Left forelimb (tissue), 1 donor: ENCODE measurements around the gene SLC43A3.
"Not testable (repeated sequence)": the region's sequence is repeated elsewhere in the genome, so short reads cannot be mapped to it uniquely, and the experiment has no call there.

ENCODE experiments used
- DNase-seq: peaks from one replicate; pipeline ENCODE4 v3.0.0-alpha.2; 2018; ENCODE audit warnings: low spot score

SLC43A3 gene

GRCh38 chr11:57459164-57460021 is 32.5 kb upstream of the SLC43A3 start:
- DNase-seq, result no peak

- DNase-seq, result no peak
Measured at GRCh38 chr11:57458410-57459163, 31.7 kb upstream of the SLC43A3 start.

- no peak for DNase-seq
Measured at GRCh38 chr11:57458060-57458409, 31.1 kb upstream of the SLC43A3 start.

DNA sequence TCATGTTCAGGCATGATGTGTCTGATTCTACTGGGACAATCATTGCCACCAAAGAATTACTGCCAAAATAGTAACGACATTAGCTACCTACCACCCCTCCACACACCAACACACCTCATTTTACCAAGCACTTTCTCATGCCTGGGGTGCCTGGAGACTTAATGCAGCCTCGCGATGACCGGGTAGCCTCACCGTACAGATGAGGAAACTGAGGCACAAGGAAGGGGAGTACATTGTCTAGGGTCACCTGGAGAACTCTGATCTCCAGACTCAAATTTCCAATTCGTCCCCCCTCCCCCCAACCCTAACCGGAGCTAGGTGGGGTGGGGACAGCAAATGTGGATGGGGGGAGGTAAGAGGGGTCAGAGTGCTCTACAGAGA is 30.7 kb upstream of the SLC43A3 start:
- no peak for DNase-seq

DNA sequence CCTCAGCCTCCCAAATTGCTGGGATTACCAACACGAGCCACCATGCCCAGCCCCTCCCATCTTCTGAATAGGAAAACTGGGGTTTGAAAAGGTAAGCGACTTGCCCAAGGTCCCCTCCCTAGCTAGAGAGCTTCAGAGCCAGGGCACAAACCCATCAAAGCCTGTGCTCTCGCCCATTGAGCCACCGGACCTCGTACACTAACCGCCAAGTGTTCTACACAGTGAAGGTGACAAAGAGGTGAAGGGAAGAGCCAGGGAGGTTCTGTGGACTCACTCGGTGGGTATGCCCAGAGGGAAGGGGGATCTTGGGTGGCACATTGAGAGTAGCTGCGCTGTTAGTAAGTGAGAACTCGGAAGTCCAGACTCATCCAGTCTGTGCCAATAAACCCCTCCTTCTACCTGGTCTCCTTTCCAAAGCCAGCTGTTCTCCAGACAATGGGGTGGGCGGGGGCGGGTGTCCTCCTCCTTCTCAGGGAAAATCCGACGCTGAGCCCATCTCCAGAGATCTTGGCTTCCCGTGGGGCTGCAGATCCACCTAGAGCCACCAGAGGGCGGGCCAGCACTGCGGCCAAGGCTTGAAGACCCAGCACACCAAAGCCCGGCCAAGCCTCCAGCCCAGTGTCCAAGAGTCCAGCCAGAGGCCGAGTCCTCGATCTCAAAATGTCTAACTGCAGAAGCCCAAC is 30.2 kb upstream of the SLC43A3 start:
- peak; percentile 89 for DNase-seq

DNA sequence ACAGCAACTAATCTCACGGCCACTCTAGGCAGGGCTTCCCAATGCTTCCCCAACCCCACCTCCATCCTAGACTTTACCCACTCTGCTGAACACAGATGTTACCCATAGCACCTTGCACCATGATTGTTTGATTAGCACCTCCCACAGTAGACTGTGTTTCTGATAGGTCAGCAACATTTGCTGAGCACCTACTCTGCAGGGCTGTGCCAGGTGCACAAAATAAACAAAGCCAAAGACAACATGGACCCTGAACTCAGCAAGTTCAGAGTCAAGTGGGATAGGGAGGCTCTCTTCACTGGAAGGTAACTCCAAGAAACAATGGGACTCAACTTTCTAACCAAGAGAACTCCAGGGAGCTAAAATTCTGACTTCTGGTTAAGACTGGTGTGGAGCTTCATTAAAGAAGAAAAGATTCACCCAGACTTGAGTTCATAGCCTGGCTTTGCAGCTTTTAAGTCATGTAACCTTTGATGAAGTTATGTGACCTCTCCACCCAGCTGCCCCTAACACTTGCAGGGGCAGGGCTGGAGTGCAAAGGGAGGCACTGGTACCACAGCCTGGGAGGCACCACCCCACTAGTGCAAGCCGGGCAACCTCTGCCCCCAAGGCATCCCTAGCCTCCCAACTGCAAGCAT is 26.7 kb upstream of the SLC43A3 start:
- no peak for DNase-seq

DNA sequence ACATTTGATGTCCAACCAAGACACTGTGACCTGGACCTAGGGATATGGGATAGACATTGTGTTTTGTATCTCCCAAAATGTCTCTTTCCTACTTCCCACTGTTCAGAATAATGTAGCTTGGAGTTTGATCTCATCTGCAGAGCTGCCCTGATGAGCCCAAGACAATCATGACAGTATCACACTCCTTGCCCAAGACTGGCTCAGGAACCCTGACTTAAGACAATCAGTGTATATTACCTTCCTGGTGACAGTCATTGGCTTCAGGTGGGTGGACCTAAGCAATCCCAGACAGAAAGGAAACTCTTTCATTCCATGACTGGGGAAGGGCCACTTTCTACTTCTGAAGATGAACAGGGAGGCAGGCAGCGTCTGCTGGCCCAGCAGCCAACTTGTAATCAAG is 19.1 kb upstream of the SLC43A3 start:
- no peak for DNase-seq

- DNase-seq, result not testable (repeated sequence)
Measured at GRCh38 chr11:57445122-57445394, 18.1 kb upstream of the SLC43A3 start.

DNA sequence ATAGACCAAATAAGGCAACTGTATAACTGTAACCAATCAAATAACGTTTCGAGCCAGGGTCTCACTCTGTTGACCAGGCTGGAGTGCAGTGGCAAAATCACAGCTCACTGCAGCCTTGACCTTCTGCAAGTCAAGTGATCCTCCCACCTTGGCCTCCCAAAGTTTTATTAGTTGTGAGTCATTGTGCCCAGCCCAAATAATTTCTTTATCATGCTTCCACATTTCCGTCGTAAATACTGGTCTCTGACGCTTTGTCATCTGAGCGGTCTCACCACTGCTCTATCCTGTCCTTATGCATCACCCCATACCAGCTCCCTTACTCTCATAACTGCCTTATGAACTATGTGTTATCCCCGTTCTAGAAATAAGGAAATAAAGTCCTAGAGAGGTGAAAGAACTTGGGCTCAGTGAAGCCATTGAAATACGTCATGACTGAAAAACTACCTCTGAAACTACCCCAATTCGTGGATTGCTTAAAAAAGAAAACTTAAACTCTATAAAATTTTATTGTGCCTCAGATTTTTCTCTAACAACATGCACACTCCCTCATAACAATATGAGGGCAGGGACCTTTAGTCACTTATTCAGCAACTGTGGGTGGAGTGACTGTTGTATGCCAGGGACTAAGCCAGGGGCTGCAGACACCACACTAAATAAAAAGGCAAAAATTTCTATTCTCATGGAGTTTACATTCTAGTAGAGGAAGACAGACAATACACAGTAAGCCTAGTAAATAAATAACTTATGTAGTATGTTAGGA is 17.6 kb upstream of the SLC43A3 start:
- DNase-seq, result no peak

- DNase-seq, result no peak
Measured at GRCh38 chr11:57440744-57441414, 14.0 kb upstream of the SLC43A3 start.

DNA sequence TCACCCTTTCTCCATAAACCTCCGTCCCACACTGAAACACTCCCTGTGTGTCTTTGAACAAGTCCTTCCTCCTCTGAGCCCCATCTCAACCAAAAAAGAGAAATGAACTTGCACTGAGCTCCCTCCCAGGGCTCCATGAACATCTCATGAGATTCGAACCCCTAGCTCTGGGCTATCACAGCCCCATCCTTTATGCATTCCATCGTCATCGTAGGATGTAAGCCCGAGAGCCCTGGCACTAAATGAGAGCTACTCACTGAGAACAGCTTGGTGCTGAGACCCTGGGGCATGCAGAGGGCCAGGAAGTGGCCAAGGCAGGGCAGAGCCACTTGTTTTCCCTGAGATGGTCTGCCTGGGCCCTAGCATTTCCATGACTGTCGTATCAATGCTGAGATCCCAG is 12.9 kb upstream of the SLC43A3 start:
- no peak for DNase-seq

DNA sequence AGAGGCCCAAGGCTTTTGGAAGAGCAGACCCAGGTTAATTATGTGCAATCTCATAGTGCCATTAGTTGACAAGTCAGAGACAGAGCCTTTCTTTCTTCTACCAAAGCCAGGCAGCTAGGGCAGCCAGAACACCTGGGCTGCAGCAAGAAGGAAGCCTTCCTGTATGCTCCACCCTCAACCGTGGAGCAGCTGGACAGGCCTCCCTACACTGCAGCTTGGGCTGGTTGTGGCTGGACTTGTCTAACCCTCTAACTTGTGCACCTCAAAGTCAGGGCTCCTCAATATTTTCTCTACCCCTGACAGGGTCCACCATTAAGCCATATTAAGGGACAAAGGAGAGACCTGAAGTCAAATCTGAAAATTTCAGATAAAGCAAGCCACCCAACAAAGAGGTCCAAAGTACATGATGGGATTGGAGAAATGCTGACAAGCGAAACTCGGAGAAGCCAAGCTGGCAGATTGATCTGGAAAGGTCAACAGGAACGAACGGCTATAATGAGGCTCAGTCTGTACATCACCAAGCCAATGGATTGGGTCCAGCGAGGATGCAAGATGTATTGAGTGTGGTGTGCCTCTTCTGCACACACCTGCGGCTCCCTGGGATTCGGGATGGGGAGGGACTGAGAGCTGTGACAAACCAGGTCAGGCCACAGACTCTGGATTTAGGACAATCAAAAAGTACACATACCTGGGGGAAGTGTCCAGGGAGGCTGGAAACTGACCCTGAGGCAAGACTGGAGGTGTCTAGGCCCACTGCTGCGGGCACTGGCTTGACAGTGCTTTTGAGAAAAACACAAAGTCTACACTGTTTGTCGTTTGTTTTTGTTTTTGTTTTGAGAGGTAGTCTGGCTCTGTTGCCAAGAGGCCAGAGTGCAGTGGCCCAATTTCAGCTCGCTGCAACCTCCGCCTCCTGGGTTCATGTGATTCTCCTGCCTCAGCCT is 11.7 kb upstream of the SLC43A3 start:
- DNase-seq, result no peak

- DNase-seq, result no peak
Measured at GRCh38 chr11:57436031-57436430, 9.1 kb upstream of the SLC43A3 start.

- DNase-seq, result no peak
Measured at GRCh38 chr11:57434640-57435546, 8.0 kb upstream of the SLC43A3 start.

GRCh38 chr11:57432714-57433163 is 5.8 kb upstream of the SLC43A3 start:
- DNase-seq, result no peak

- DNase-seq, result no peak
Measured at GRCh38 chr11:57432149-57432561, 5.2 kb upstream of the SLC43A3 start.

GRCh38 chr11:57430952-57431351 is 4.0 kb upstream of the SLC43A3 start:
- DNase-seq, result no peak

DNA sequence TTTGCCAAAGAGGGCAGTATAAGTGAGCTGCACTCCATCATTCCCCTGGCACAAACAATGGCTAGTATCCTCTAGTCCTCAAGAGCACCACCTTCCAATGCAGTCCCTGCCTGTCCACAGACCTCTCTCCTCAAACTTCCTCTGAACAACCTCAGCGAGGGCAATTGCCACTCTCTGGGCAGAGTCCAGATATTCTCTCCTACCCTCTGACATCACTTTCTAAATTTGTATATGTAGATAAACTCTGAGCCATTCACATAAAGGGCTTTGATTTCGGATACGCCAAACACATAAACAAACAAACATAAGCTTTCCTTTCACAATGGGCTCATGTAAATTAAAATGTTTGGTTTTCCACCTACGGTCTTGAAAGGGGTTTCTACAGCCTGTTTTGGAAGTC is 3.0 kb upstream of the SLC43A3 start:
- DNase-seq, result no peak

DNA sequence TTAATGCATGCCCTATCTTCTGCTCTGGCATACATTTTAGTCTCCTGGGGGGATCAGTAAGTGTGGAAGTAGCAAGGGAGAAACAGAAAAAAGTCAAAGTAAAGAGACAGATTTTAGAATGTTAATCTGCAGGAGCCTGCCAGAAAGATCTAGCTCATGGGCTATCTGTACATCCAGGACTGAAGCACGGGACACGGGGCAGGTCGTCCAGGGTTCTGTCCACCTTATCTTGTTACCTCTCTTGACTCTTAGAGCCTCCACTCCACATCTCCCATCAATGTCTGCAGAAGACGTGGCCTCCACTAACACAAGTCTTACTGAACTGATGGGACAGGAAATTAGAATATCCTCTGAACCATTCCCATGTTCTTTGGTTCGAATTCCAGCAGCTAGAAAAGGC is 1.7 kb upstream of the SLC43A3 start:
- no peak for DNase-seq
